Natural killer cell (primary cell): ENCODE data around the gene SLC22A23. TPM values are rescaled to one million over a fixed set of nuclear protein-coding genes. Genes with fewer than 3 reads are reported as not detected.

ENCODE experiments used
- ATAC-seq, 3 donors: fragments of 150-1000 bp in 2 of 3; fragments of 200-7000 bp in 1 of 3; cut with Tn5 transposase; 1 replicate in 1 of 3; 2 replicates in 2 of 3; pipeline ENCODE4 v1.10.0; 2021; ENCODE audit warnings: mild to moderate bottlenecking in 2 of 3, moderate library complexity in 2 of 3
- DNase-seq, 2 donors: peaks; one replicate each; pipeline versions ENCODE4 v3.0.0 to v3.0.0-alpha.2; 2013 to 2021; ENCODE audit warnings: mixed read lengths in 1 of 2
- H3K27ac ChIP-seq: one replicate; pipeline ENCODE4 v1.5.1; 2013; ENCODE audit warnings: mild to moderate bottlenecking, low read length
- H3K27me3 ChIP-seq: one replicate; pipeline ENCODE4 v1.6.1; 2013; ENCODE audit warnings: low read length; ENCODE audit not compliant: control insufficient read depth, insufficient read depth
- H3K36me3 ChIP-seq: one replicate; pipeline ENCODE4 v1.6.1; 2013; ENCODE audit warnings: low read length; ENCODE audit not compliant: control insufficient read depth, insufficient read depth
- H3K4me1 ChIP-seq: one replicate; pipeline ENCODE4 v1.6.1; 2013; ENCODE audit warnings: low read length; ENCODE audit not compliant: control insufficient read depth, insufficient read depth
- H3K4me3 ChIP-seq: one replicate; pipeline ENCODE4 v1.5.1; 2013; ENCODE audit warnings: low read length
- H3K9me3 ChIP-seq: one replicate; pipeline ENCODE4 v1.6.1; 2013; ENCODE audit warnings: low read length; ENCODE audit not compliant: control insufficient read depth, insufficient read depth
- H3K27ac Mint-ChIP-seq, 2 donors: one replicate each; pipeline ENCODE4 v1.8.0; 2022; ENCODE audit warnings: mild to moderate bottlenecking in 2 of 2, mixed read lengths in 2 of 2, moderate library complexity in 1 of 2
- H3K27me3 Mint-ChIP-seq, 2 donors: one replicate each; pipeline ENCODE4 v1.8.0; 2022; ENCODE audit warnings: low read depth in 2 of 2, mixed read lengths in 2 of 2
- H3K36me3 Mint-ChIP-seq: one replicate; pipeline ENCODE4 v1.8.0; 2022; ENCODE audit warnings: mixed read lengths
- H3K4me1 Mint-ChIP-seq, 2 donors: one replicate each; pipeline ENCODE4 v1.8.0; 2022; ENCODE audit warnings: mixed read lengths in 2 of 2
- H3K4me3 Mint-ChIP-seq: one replicate; pipeline ENCODE4 v1.8.0; 2022; ENCODE audit warnings: mild to moderate bottlenecking, moderate library complexity, mixed read lengths
- H3K9me3 Mint-ChIP-seq, 2 donors: one replicate each; pipeline ENCODE4 v1.8.0; 2022; ENCODE audit warnings: mixed read lengths in 2 of 2
- CTCF ChIP-seq: fragments of 200-600 bp; IDR thresholded peaks from one replicate; pipeline ENCODE4 v1.8.0; 2022; ENCODE audit warnings: antibody characterized with exemption
- WGBS: methylation state at CpG from one replicate; pipeline ENCODE4 v1.1.7; 2013; ENCODE audit warnings: missing lambda C conversion rate; ENCODE audit not compliant: insufficient coverage; 5-methylcytosine and 5-hydroxymethylcytosine counted together
- intact Hi-C: fragments of 100-400 bp; cut with micrococcal nuclease; formaldehyde crosslinking; loops from one replicate; pipeline ENCODE4 v1.14.2; 2022
- total RNA-seq, 4 donors: library from RNA; stranded (reverse); fragments of 120-200 nt in 1 of 4; gene quantifications; one replicate each; pipeline versions ENCODE4 v1.2.3 to v1.2.4, GENCODE V29; 2013 to 2022

SLC22A23 gene
- total RNA-seq, 3 donors from 2014 or later (not counting 1 experiment from before 2014, with no cell fraction given): 0.24 to 0.79 (median 0.38) TPM

GRCh38 chr6:3389390-3390167, 67.3 kb downstream of the SLC22A23 start:
- no peak overlapping the region for H3K27ac ChIP-seq
- H3K36me3 ChIP-seq: no peaks in the 10 kb centered on the region
- intact Hi-C loops: no loop called here
- 94% methylated on average over 15 of the region's 15 CpGs for WGBS
- no peaks in the 10 kb centered on the region for H3K36me3 Mint-ChIP-seq
- H3K4me1 Mint-ChIP-seq: no peaks in the 10 kb centered on the region
- ATAC-seq (no peak), DNase-seq (no peak)
- no peak overlapping the region for H3K27ac Mint-ChIP-seq
- no peak overlapping the region for H3K4me3 Mint-ChIP-seq
- no peaks in the 10 kb centered on the region for H3K4me1 ChIP-seq
- TF ChIP-seq CTCF: no peak
- H3K9me3 Mint-ChIP-seq: no peaks in the 10 kb centered on the region
- no peaks in the 10 kb centered on the region for H3K27me3 ChIP-seq
- peaks cover 11 to 15% of the 10 kb centered on the region in 2 donors for H3K27me3 Mint-ChIP-seq
- no peak overlapping the region for H3K4me3 ChIP-seq
- H3K9me3 ChIP-seq: no peaks in the 10 kb centered on the region

DNA sequence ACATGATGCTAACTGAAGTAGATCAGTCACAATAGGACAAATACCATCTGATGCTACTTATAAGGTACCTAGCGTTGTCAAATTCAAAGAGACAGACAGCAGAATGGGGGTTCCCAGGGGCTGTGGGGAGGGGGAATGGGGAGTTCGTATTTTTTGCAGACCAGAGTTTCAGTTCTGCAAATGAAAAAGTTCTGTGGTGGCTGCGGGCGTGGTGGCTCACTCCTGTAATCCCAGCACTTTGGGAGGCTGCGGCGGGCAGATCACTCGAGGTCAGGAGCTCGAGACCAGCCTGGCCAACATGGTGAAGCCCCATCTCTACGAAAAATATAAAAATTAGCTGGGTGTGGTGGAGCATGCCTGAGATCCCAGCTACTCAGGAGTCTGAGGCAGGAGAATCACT, 68.1 kb downstream of the SLC22A23 start:
- intact Hi-C loops: no loop called here
- H3K27me3 Mint-ChIP-seq: peaks cover 11 to 15% of the 10 kb centered on the region in 2 donors
- no peak for TF ChIP-seq CTCF
- Histone ChIP-seq H3K4me3 (no peak overlapping the region), H3K27ac (no peak overlapping the region), H3K9me3 (no peaks in the 10 kb centered on the region), H3K36me3 (no peaks in the 10 kb centered on the region), H3K4me1 (no peaks in the 10 kb centered on the region), H3K27me3 (no peaks in the 10 kb centered on the region)
- no peaks in the 10 kb centered on the region for H3K36me3 Mint-ChIP-seq
- DNase-seq: no peak
- H3K9me3 Mint-ChIP-seq: no peaks in the 10 kb centered on the region
- no peak for ATAC-seq
- H3K4me3 Mint-ChIP-seq: no peak overlapping the region
- H3K4me1 Mint-ChIP-seq: no peaks in the 10 kb centered on the region
- no peak overlapping the region for H3K27ac Mint-ChIP-seq
- WGBS: 64% methylated on average over 9 of the region's 9 CpGs

DNA sequence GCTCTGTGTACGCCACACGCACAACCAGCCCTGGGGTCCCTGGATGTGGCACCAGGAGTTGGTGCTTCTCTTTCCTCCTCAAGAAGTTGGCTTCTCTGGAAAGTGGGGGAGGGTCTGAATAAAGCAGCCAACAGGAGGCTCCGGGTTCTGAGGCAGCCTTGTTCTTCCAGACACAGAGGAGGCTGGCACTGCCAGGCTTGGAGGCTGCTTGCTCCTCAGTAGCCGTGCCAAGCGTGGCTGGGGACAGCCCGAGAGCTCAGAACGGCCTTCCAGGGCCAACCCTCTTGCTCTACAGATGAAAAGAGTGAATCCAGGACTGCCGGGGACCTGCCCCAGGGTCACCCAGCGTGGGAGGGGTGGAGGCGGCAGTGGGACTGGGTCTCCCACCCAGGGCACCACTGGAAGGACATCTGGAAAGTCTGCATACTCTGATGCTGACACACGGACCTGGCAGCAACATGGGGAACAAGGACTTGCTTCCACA, 70.4 kb downstream of the SLC22A23 start:
- no peak for TF ChIP-seq CTCF
- intact Hi-C loops: no loop called here
- H3K27ac Mint-ChIP-seq: no peak overlapping the region

More for the DNA sequence above, 70.4 kb downstream of the SLC22A23 start:
- Mint-ChIP-seq H3K4me3 (no peak overlapping the region), H3K9me3 (no peaks in the 10 kb centered on the region), H3K36me3 (no peaks in the 10 kb centered on the region), H3K4me1 (no peaks in the 10 kb centered on the region), H3K27me3 (peaks cover 26 to 33% of the 10 kb centered on the region in 2 donors)
- no peaks in the 10 kb centered on the region for H3K27me3 ChIP-seq
- no peak for DNase-seq
- no peak overlapping the region for H3K4me3 ChIP-seq
- H3K36me3 ChIP-seq: no peaks in the 10 kb centered on the region
- no peak for ATAC-seq
- H3K27ac ChIP-seq: no peak overlapping the region
- 87% methylated on average over 11 of the region's 11 CpGs for WGBS
- H3K9me3 ChIP-seq: no peaks in the 10 kb centered on the region
- H3K4me1 ChIP-seq: no peaks in the 10 kb centered on the region
